GM23338 (cell line): ENCODE measurements around the gene UVRAG.

Experiments
- CTCF ChIP-seq, 2 experiments: fragments of 200-600 bp in 1 of 2; sonication (generic) in 1 of 2; conservative IDR thresholded peaks; 2 replicates each; pipeline versions ENCODE4 v1.5.1 to v1.6.1; 2016 to 2017; ENCODE audit warnings: antibody characterized with exemption in 2 of 2, low read depth in 2 of 2, mild to moderate bottlenecking in 2 of 2, moderate library complexity in 1 of 2
- EZH2phosphoT487 ChIP-seq: fragments of 200-600 bp; sonication (generic); IDR thresholded peaks from one replicate; pipeline ENCODE4 v1.8.1; 2018; ENCODE audit warnings: antibody characterized with exemption; ENCODE audit not compliant: unreplicated experiment

- TF ChIP-seq CTCF (conservative IDR thresholded peaks at IDR 0.05; ENCODE audit: low read depth in 2 of 2) (no peak), EZH2phosphoT487 (no peak)
These were observed 195.0 kb downstream of the UVRAG start for GRCh38 chr11:76010051-76010450.
